Activated CD8-positive, alpha-beta memory T cell treated with anti-CD3 and anti-CD28 coated beads, Interleukin-2, amount 10 ng/mL, durations not matched to agents 7 days and 5 days (primary cell): Measurements from ENCODE around the gene ERCC5. TPM values are rescaled to one million over a fixed set of nuclear protein-coding genes. Genes with fewer than 3 reads are reported as not detected.

Experiments used
- ATAC-seq: fragments of 150-1000 bp; cut with Tn5 transposase; one replicate; pipeline ENCODE4 v1.10.0; 2021; ENCODE audit warnings: moderate library complexity
- CTCF ChIA-PET: fragments of 350-600 bp; sonication (Branson Sonifier 250); formaldehyde crosslinking; loops from one replicate; lab custom pipeline; 2021; ENCODE audit warnings: antibody characterized with exemption; lab: Charles Lee
- DNase-seq: peaks from one replicate; pipeline ENCODE4 v3.0.0-alpha.2; 2020
- H3K27ac Mint-ChIP-seq: one replicate; pipeline ENCODE4 v1.8.0; 2021; ENCODE audit warnings: mild to moderate bottlenecking, mixed read lengths
- H3K27me3 Mint-ChIP-seq: one replicate; pipeline ENCODE4 v1.8.0; 2021; ENCODE audit warnings: mixed read lengths
- H3K36me3 Mint-ChIP-seq: one replicate; pipeline ENCODE4 v1.8.0; 2021; ENCODE audit warnings: mild to moderate bottlenecking, mixed read lengths
- H3K4me1 Mint-ChIP-seq: one replicate; pipeline ENCODE4 v1.8.0; 2021; ENCODE audit warnings: mixed read lengths
- H3K4me3 Mint-ChIP-seq: one replicate; pipeline ENCODE4 v1.8.0; 2021; ENCODE audit warnings: mild to moderate bottlenecking, moderate library complexity, mixed read lengths
- H3K9me3 Mint-ChIP-seq: one replicate; pipeline ENCODE4 v1.8.0; 2022; ENCODE audit warnings: low read depth, mixed read lengths
- total RNA-seq, 2 experiments: library from RNA; stranded (reverse); gene quantifications; one replicate each; pipeline ENCODE4 v1.2.3, GENCODE V29; 2021

Gene ERCC5
- total RNA-seq, 2 experiments from 2014 or later = 75.8 to 76.1 TPM

- H3K4me3 Mint-ChIP-seq = no peak overlapping the region
- peaks cover 57% of the 10 kb centered on the region for H3K4me1 Mint-ChIP-seq
Measured at GRCh38 chr13:102848956-102849355, 3.1 kb downstream of the ERCC5 start.

DNA sequence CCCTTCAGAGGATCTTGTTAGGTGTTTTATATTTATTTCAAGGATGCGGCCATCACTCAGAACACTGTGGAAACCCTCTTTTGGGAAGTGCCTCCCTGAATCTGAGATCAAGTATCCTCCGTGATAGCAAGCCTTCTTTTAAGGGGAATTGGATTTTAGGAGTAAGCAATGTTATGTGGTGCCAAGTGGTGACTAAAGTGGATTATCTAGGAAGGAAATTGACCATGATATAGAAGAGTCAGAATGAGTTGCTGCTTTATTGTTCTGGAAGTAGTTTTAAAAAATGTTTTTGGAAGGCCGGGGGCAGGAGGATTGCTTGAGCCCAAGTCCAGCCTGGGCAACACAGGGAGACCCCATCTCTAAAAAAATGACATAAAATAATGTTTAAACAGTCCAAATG, 6.7 kb downstream of the ERCC5 start:
- H3K9me3 Mint-ChIP-seq = no peaks in the 10 kb centered on the region
- CTCF ChIA-PET = no interaction called here
- no peaks in the 10 kb centered on the region for H3K27me3 Mint-ChIP-seq
- no peak overlapping the region for H3K27ac Mint-ChIP-seq
- H3K4me3 Mint-ChIP-seq = no peak overlapping the region
- peaks cover 40% of the 10 kb centered on the region for H3K36me3 Mint-ChIP-seq
- H3K4me1 Mint-ChIP-seq = peaks cover 55% of the 10 kb centered on the region
- ATAC-seq = no peak
- no peak for DNase-seq

More at GRCh38 chr13:102848956-102849355, 3.1 kb downstream of the ERCC5 start:
- Mint-ChIP-seq H3K9me3 (no peaks in the 10 kb centered on the region), H3K27ac (no peak overlapping the region), H3K36me3 (peaks cover 24% of the 10 kb centered on the region), H3K27me3 (no peaks in the 10 kb centered on the region)
- no peak for ATAC-seq
- no peak for DNase-seq
- CTCF ChIA-PET = interaction anchor here (1.1 to 2.8 kb wide), 4 partner anchors 124 to 269 kb away, joined by 5 to 22 read pairs (median 8); no protein-coding TSS in a partner anchor

DNA sequence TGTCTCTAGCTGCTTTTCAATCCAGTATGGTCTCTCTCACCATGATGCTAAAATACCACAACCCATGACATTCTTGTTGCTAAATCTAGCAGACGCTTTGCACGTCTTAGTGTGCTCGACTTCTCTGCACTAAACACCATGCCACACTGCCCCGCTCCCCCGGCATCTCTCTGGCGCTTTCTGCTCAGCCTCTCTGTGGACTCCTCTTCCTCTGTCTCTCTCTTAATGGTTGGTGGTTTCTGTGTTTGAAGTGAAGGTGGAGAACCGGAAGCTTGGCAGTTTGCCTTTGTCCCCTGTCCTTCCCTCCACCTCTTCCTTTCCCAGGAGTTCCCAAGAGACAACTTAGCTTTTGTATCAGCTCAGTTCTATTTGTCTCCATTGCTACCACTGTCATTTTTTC, 8.8 kb downstream of the ERCC5 start:
- Mint-ChIP-seq H3K4me3 (peak overlapping the region; percentile 62), H3K36me3 (peaks cover 45% of the 10 kb centered on the region), H3K4me1 (peaks cover 38% of the 10 kb centered on the region), H3K9me3 (no peaks in the 10 kb centered on the region), H3K27me3 (no peaks in the 10 kb centered on the region), H3K27ac (peak overlapping the region; percentile 85)
- ATAC-seq (peak; percentile 89), DNase-seq (peak; percentile 59)
- CTCF ChIA-PET = interaction anchor here (0.9 to 1.5 kb wide), 4 partner anchors 9 to 273 kb away, joined by 4 to 7 read pairs (median 6); partner anchors contain the start of genes ERCC5 and TPP2

DNA sequence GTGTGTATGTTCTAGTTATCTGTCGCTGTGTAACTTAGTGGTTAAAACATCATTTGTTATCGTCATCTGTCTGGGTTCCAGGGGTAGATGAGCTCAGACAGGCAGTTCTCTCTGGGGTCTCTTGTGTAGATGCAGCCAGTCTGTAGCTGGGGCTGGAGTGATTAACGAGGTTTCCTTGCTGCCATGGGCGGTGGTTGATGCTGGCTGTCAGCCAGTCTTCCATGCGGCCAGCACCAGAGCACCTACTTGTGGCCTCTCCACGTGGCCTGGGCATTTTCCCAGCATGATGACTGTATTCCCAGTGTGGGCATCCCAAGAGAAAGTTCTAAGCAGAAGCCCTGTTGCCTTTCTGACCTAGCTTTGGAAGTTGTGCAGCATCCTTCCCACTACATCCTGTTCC, 10.7 kb downstream of the ERCC5 start:
- Mint-ChIP-seq H3K4me1 (peaks cover 28% of the 10 kb centered on the region), H3K9me3 (no peaks in the 10 kb centered on the region), H3K4me3 (no peak overlapping the region), H3K27ac (no peak overlapping the region), H3K36me3 (peaks cover 53% of the 10 kb centered on the region), H3K27me3 (no peaks in the 10 kb centered on the region)
- DNase-seq (no peak), ATAC-seq (no peak)
- CTCF ChIA-PET = interaction anchor here (1.4 to 2.2 kb wide), 2 partner anchors 14 to 277 kb away, joined by 4 to 10 read pairs; no protein-coding TSS in a partner anchor

DNA sequence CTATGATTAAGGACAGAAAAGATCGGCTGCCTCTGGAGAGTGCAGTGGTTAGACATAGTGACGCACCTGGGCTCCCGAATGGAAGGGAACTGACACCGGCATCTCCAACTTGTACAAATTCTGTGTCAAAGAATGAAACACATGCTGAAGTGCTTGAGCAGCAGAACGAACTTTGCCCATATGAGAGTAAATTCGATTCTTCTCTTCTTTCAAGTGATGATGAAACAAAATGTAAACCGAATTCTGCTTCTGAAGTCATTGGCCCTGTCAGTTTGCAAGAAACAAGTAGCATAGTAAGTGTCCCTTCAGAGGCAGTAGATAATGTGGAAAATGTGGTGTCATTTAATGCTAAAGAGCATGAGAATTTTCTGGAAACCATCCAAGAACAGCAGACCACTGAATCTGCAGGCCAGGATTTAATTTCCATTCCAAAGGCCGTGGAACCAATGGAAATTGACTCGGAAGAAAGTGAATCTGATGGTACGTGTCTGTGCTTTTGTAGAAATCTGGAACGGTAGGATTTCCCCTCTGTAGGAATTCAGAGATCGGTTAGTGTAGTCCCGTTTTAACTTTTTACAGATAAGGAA, 16.9 kb downstream of the ERCC5 start:
- Mint-ChIP-seq H3K27ac (no peak overlapping the region), H3K36me3 (peaks cover 57% of the 10 kb centered on the region), H3K27me3 (no peaks in the 10 kb centered on the region), H3K4me1 (peaks cover 2% of the 10 kb centered on the region), H3K4me3 (no peak overlapping the region), H3K9me3 (no peaks in the 10 kb centered on the region)
- no peak for ATAC-seq
- no peak for DNase-seq
- CTCF ChIA-PET = interaction anchor here (1.6 kb wide), 1 partner anchor 8 kb away, joined by 11 read pairs; no protein-coding TSS in a partner anchor

- Mint-ChIP-seq H3K36me3 (peaks cover 59% of the 10 kb centered on the region), H3K9me3 (no peaks in the 10 kb centered on the region), H3K4me3 (no peak overlapping the region), H3K27ac (no peak overlapping the region), H3K4me1 (peaks cover 2% of the 10 kb centered on the region), H3K27me3 (no peaks in the 10 kb centered on the region)
- no peak for ATAC-seq
- CTCF ChIA-PET = interaction anchor here (1.5 kb wide), 1 partner anchor 16 kb away, joined by 4 read pairs; no protein-coding TSS in a partner anchor
- no peak for DNase-seq
Measured at GRCh38 chr13:102863590-102863989, 17.8 kb downstream of the ERCC5 start.

- no peaks in the 10 kb centered on the region for H3K9me3 Mint-ChIP-seq
- peaks cover 54% of the 10 kb centered on the region for H3K36me3 Mint-ChIP-seq
- H3K4me3 Mint-ChIP-seq = no peak overlapping the region
- DNase-seq (no peak), ATAC-seq (no peak)
- no peak overlapping the region for H3K27ac Mint-ChIP-seq
- no peaks in the 10 kb centered on the region for H3K27me3 Mint-ChIP-seq
- peaks cover 34% of the 10 kb centered on the region for H3K4me1 Mint-ChIP-seq
- CTCF ChIA-PET = no interaction called here
Measured at GRCh38 chr13:102868366-102868936, 22.6 kb downstream of the ERCC5 start.

- Mint-ChIP-seq H3K27ac (peak overlapping the region; percentile 54), H3K36me3 (peaks cover 53% of the 10 kb centered on the region)
- CTCF ChIA-PET = interaction anchor here (0.8 to 2.1 kb wide), 25 partner anchors 8 to 304 kb away, joined by 3 to 15 read pairs (median 5); partner anchors contain the start of genes ERCC5 and TPP2
Measured at GRCh38 chr13:102869948-102870676, 24.3 kb downstream of the ERCC5 start.

DNA sequence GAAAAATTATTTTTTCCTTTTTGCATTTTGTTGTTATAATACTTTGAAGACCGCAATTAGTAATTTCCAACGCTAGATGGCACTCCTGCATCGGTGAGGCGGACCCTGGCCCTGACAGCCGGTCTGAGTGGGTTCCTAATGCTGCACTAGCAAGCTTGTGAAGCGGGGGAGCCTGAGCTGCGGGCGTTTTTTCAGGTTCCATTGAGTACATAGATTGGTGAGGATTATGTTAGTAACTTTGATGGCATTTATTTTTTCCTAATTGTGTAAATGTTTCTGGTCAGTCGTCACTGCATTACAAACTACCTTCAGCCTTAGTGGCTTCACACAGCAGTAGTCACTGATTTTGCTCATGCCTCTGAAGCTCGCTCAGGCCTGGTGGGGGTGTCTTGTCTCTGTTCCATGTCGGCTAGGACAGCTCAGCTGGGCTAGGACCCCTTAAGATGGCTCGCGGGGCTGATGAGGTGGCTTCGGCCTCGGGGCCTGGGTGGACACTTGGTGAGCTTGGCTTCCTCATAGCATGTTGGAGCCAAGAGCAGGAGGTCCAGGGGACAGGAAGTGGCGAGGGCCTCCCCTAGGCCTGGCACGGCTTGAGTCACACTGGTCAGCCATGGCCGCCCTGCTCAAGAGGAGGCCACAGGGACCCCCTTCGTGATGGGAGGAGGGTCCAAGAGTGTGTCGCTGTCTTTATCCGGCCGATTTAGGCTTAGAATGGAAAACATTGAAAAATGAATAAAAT, 25.0 kb downstream of the ERCC5 start:
- H3K36me3 Mint-ChIP-seq = peaks cover 55% of the 10 kb centered on the region
- H3K27ac Mint-ChIP-seq = no peak overlapping the region
- no peak overlapping the region for H3K4me3 Mint-ChIP-seq
- peaks cover 40% of the 10 kb centered on the region for H3K4me1 Mint-ChIP-seq
- H3K9me3 Mint-ChIP-seq = no peaks in the 10 kb centered on the region
- H3K27me3 Mint-ChIP-seq = no peaks in the 10 kb centered on the region
- DNase-seq = peak; percentile 69
- CTCF ChIA-PET = interaction anchor here (0.8 to 2.1 kb wide), 25 partner anchors 9 to 305 kb away, joined by 3 to 15 read pairs (median 5); partner anchors contain the start of genes ERCC5 and TPP2
- peak; percentile 66 for ATAC-seq

More at GRCh38 chr13:102869948-102870676, 24.3 kb downstream of the ERCC5 start:
- no peak overlapping the region for H3K4me3 Mint-ChIP-seq
- ATAC-seq = peak; percentile 10
- no peaks in the 10 kb centered on the region for H3K9me3 Mint-ChIP-seq
- H3K4me1 Mint-ChIP-seq = peaks cover 40% of the 10 kb centered on the region
- no peaks in the 10 kb centered on the region for H3K27me3 Mint-ChIP-seq
- DNase-seq = no peak

- CTCF ChIA-PET = no interaction called here
- no peaks in the 10 kb centered on the region for H3K9me3 Mint-ChIP-seq
- ATAC-seq (no peak), DNase-seq (no peak)
- no peak overlapping the region for H3K4me3 Mint-ChIP-seq
- no peaks in the 10 kb centered on the region for H3K27me3 Mint-ChIP-seq
- H3K27ac Mint-ChIP-seq = peak overlapping the region; percentile 55
- peaks cover 40% of the 10 kb centered on the region for H3K4me1 Mint-ChIP-seq
- H3K36me3 Mint-ChIP-seq = peaks cover 59% of the 10 kb centered on the region
Measured at GRCh38 chr13:102872131-102872530, 26.3 kb downstream of the ERCC5 start.

- peaks cover 56% of the 10 kb centered on the region for H3K36me3 Mint-ChIP-seq
- ATAC-seq (peak; percentile 40), DNase-seq (peak; percentile 43)
- peak overlapping the region; percentile 55 for H3K27ac Mint-ChIP-seq
- no peaks in the 10 kb centered on the region for H3K27me3 Mint-ChIP-seq
- H3K4me1 Mint-ChIP-seq = peaks cover 38% of the 10 kb centered on the region
- no peaks in the 10 kb centered on the region for H3K9me3 Mint-ChIP-seq
- H3K4me3 Mint-ChIP-seq = no peak overlapping the region
- CTCF ChIA-PET = no interaction called here
Measured at GRCh38 chr13:102872531-102872930, 26.7 kb downstream of the ERCC5 start.

DNA sequence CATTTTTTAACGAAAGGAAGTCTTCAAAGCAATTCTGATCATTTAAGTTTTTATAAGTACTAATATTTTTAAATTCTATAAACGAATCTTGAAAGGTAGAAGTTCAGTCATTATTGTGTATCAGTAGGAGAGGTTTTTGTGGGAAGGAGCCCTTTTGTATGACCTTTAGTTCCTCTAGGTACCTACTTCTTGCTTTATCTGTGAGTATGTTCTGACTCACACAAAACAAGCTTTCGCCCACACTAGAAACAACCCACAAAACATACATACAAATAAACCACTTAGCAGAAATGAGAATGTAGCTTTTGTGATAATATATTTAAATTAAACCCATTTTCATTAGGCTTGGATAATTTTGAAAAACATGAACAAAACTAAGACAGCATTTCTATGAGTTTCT, 27.8 kb downstream of the ERCC5 start:
- H3K36me3 Mint-ChIP-seq = peaks cover 51% of the 10 kb centered on the region
- ATAC-seq = peak; percentile 43
- H3K9me3 Mint-ChIP-seq = no peaks in the 10 kb centered on the region
- peaks cover 38% of the 10 kb centered on the region for H3K4me1 Mint-ChIP-seq
- H3K4me3 Mint-ChIP-seq = no peak overlapping the region
- H3K27ac Mint-ChIP-seq = no peak overlapping the region
- CTCF ChIA-PET = no interaction called here
- no peaks in the 10 kb centered on the region for H3K27me3 Mint-ChIP-seq
- no peak for DNase-seq

DNA sequence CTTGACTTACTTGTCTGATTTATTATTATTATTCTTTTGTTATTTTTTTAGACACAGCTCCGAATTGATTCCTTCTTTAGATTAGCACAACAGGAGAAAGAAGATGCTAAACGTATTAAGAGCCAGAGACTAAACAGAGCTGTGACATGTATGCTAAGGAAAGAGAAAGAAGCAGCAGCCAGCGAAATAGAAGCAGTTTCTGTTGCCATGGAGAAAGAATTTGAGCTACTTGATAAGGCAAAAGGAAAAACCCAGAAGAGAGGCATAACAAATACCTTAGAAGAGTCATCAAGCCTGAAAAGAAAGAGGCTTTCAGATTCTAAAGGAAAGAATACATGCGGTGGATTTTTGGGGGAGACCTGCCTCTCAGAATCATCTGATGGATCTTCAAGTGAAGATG, 29.4 kb downstream of the ERCC5 start:
- Mint-ChIP-seq H3K9me3 (no peaks in the 10 kb centered on the region), H3K4me1 (peaks cover 32% of the 10 kb centered on the region), H3K27ac (no peak overlapping the region), H3K4me3 (no peak overlapping the region), H3K36me3 (peaks cover 41% of the 10 kb centered on the region), H3K27me3 (no peaks in the 10 kb centered on the region)
- CTCF ChIA-PET = interaction anchor here (1.4 kb wide), 1 partner anchor 48 kb away, joined by 3 read pairs; no protein-coding TSS in a partner anchor
- no peak for ATAC-seq
- DNase-seq = no peak
